ENCODE results near the gene ATG10. TPM values are rescaled to one million over a fixed set of nuclear protein-coding genes. Genes with fewer than 3 reads are reported as not detected.

ATG10 gene
- total RNA-seq, 4 donors from 2014 or later, result 1.0 to 15.4 (median 6.5) TPM

- H3K4me3 ChIP-seq, result no peak overlapping the region
- TF ChIP-seq POLR2A (IDR thresholded peaks at IDR 0.05), result no peak
- TF ChIP-seq, protein P1, sequence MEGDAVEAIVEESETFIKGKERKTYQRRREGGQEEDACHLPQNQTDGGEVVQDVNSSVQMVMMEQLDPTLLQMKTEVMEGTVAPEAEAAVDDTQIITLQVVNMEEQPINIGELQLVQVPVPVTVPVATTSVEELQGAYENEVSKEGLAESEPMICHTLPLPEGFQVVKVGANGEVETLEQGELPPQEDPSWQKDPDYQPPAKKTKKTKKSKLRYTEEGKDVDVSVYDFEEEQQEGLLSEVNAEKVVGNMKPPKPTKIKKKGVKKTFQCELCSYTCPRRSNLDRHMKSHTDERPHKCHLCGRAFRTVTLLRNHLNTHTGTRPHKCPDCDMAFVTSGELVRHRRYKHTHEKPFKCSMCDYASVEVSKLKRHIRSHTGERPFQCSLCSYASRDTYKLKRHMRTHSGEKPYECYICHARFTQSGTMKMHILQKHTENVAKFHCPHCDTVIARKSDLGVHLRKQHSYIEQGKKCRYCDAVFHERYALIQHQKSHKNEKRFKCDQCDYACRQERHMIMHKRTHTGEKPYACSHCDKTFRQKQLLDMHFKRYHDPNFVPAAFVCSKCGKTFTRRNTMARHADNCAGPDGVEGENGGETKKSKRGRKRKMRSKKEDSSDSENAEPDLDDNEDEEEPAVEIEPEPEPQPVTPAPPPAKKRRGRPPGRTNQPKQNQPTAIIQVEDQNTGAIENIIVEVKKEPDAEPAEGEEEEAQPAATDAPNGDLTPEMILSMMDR (IDR thresholded peaks at IDR 0.05), result no peak
- intact Hi-C loops (cut with DNase I; ENCODE audit: low total_unique reads), result no loop called here
- H3K27ac ChIP-seq, result peak overlapping the region; percentile 14 to 27
- DNase-seq, result no peak
- H3K9me3 ChIP-seq, result no peaks in the 10 kb centered on the region
- H3K27me3 ChIP-seq, result no peaks in the 10 kb centered on the region
- H3K4me1 ChIP-seq, result no peaks in the 10 kb centered on the region
- H3K36me3 ChIP-seq, result no peaks in the 10 kb centered on the region
Observed at GRCh38 chr5:82218374-82219156, 246.7 kb downstream of the ATG10 start.

DNA sequence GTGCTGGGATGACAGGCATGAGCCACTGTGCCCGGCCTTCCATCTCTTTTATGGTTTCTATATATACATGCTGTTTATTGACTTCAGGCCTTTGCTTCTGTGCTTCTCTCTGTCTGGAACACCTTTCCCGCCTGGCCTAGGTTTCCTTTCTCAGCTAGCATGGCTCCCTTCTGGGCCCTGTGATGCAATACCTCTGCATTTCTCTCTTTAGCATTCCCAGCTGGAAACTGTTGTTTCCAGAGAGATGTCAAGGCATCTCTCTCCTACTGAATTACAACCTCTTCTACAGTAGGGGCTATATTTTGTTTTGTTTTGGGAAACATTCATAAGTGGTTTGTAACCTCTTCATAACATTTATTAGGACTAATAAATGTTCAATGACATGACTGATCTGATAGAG is 249.2 kb downstream of the ATG10 start:
- no peaks in the 10 kb centered on the region for H3K4me1 ChIP-seq
- intact Hi-C loops (cut with DNase I; ENCODE audit: low total_unique reads), result no loop called here
- H3K27ac ChIP-seq, result no peak overlapping the region
- no peaks in the 10 kb centered on the region for H3K9me3 ChIP-seq
- no peaks in the 10 kb centered on the region for H3K27me3 ChIP-seq
- TF ChIP-seq, protein P1 (IDR thresholded peaks at IDR 0.05), result no peak
- TF ChIP-seq POLR2A (IDR thresholded peaks at IDR 0.05), result no peak
- DNase-seq, result no peak
- H3K4me3 ChIP-seq, result no peak overlapping the region
- H3K36me3 ChIP-seq, result no peaks in the 10 kb centered on the region

- H3K27ac ChIP-seq, result no peak overlapping the region
- H3K9me3 ChIP-seq, result no peaks in the 10 kb centered on the region
- no peaks in the 10 kb centered on the region for H3K27me3 ChIP-seq
- H3K36me3 ChIP-seq, result no peaks in the 10 kb centered on the region
- H3K4me1 ChIP-seq, result no peaks in the 10 kb centered on the region
- intact Hi-C loops (cut with DNase I; ENCODE audit: low total_unique reads), result no loop called here
- DNase-seq, result no peak
- no peak overlapping the region for H3K4me3 ChIP-seq
- TF ChIP-seq POLR2A (IDR thresholded peaks at IDR 0.05), result no peak
- TF ChIP-seq, protein P1 (IDR thresholded peaks at IDR 0.05), result no peak
Observed at GRCh38 chr5:82222597-82223574, 251.1 kb downstream of the ATG10 start.

- no peak overlapping the region for H3K27ac ChIP-seq
- no peaks in the 10 kb centered on the region for H3K4me1 ChIP-seq
- no peaks in the 10 kb centered on the region for H3K36me3 ChIP-seq
- TF ChIP-seq, protein P1 (IDR thresholded peaks at IDR 0.05), result peak; percentile 59 to 72 (median 64)
- no peak for TF ChIP-seq POLR2A (IDR thresholded peaks at IDR 0.05)
- DNase-seq, result peak; percentile 37 to 57
- no peak overlapping the region for H3K4me3 ChIP-seq
- H3K27me3 ChIP-seq, result no peaks in the 10 kb centered on the region
- H3K9me3 ChIP-seq, result no peaks in the 10 kb centered on the region
- intact Hi-C loops (cut with DNase I; ENCODE audit: low total_unique reads), result no loop called here
Observed at GRCh38 chr5:82225525-82226172, 253.8 kb downstream of the ATG10 start.

Measured in uterus (tissue), 4 donors.